Omental fat pad (tissue), 4 donors: Measurements from ENCODE around the gene GDNF. TPM values are rescaled to one million over a fixed set of nuclear protein-coding genes. Genes with fewer than 3 reads are reported as not detected.

Experiments
- ATAC-seq: fragments of 150-250 bp; one replicate; pipeline ENCODE4 v1.9.1; 2016; ENCODE audit warnings: mild to moderate bottlenecking, moderate library complexity; ENCODE audit not compliant: low FRiP score
- DNase-seq: peaks from one replicate; pipeline ENCODE4 v3.0.0-alpha.2; 2019; ENCODE audit warnings: low spot score
- CTCF ChIP-seq, 3 donors: fragments of 450-650 bp; IDR thresholded peaks; one replicate each; pipeline ENCODE4 v1.5.1; 2016 to 2017; ENCODE audit warnings: antibody characterized with exemption in 3 of 3, mild to moderate bottlenecking in 3 of 3, moderate library complexity in 2 of 3
- total RNA-seq, 4 donors: library from RNA; depleted of rRNA; stranded (reverse); fragments of >200 nt; gene quantifications; one replicate each; pipeline ENCODE4 v1.1.0, GENCODE V29; 2016

GDNF gene
- total RNA-seq, 4 donors from 2014 or later = 0.13 TPM; not detected in 3

- TF ChIP-seq CTCF (IDR thresholded peaks at IDR 0.05) = no peak
- DNase-seq (no peak), ATAC-seq (no peak)
Measured at GRCh38 chr5:37772255-37772654, 67.6 kb downstream of the GDNF start.

GRCh38 chr5:37771731-37772130 lies 68.1 kb downstream of the GDNF start:
- TF ChIP-seq CTCF (IDR thresholded peaks at IDR 0.05) = no peak

GRCh38 chr5:37771203-37771611 lies 68.6 kb downstream of the GDNF start:
- ATAC-seq (no peak), DNase-seq (no peak)
- no peak for TF ChIP-seq CTCF (IDR thresholded peaks at IDR 0.05)

More at GRCh38 chr5:37771731-37772130, 68.1 kb downstream of the GDNF start:
- no peak for ATAC-seq
- DNase-seq = no peak

- TF ChIP-seq CTCF (IDR thresholded peaks at IDR 0.05) = no peak
- DNase-seq (no peak), ATAC-seq (no peak)
Measured at GRCh38 chr5:37770786-37771185, 69.1 kb downstream of the GDNF start.

GRCh38 chr5:37769840-37770239 lies 70.0 kb downstream of the GDNF start:
- ATAC-seq (no peak), DNase-seq (no peak)
- TF ChIP-seq CTCF (IDR thresholded peaks at IDR 0.05) = no peak

- TF ChIP-seq CTCF (IDR thresholded peaks at IDR 0.05) = no peak
- ATAC-seq = no peak
Measured at GRCh38 chr5:37769108-37769507, 70.7 kb downstream of the GDNF start.

GRCh38 chr5:37768371-37768770 lies 71.5 kb downstream of the GDNF start:
- TF ChIP-seq CTCF (IDR thresholded peaks at IDR 0.05) = no peak
- ATAC-seq = no peak
- DNase-seq = no peak

More at GRCh38 chr5:37769108-37769507, 70.7 kb downstream of the GDNF start:
- DNase-seq = no peak
